ENCODE measurements around the gene EIF2AK3. TPM values are rescaled to one million over a fixed set of nuclear protein-coding genes. Genes with fewer than 3 reads are reported as not detected.

Gene EIF2AK3
- total RNA-seq, 1 donor from 2014 or later = 16.6 TPM

- Mint-ChIP-seq H3K4me3 (ENCODE audit: unreplicated experiment) (no peak overlapping the region), H3K27ac (ENCODE audit: unreplicated experiment) (no peak overlapping the region), H3K36me3 (ENCODE audit: unreplicated experiment) (no peaks in the 10 kb centered on the region), H3K27me3 (ENCODE audit: unreplicated experiment) (peaks cover 7% of the 10 kb centered on the region), H3K9me3 (ENCODE audit: unreplicated experiment) (no peaks in the 10 kb centered on the region), H3K4me1 (ENCODE audit: unreplicated experiment) (no peaks in the 10 kb centered on the region)
- TF ChIP-seq CTCF (IDR thresholded peaks at IDR 0.05) = no peak
- peak; percentile 34 for DNase-seq (ENCODE audit: extremely low spot score, unreplicated experiment)
Measured at GRCh38 chr2:88543541-88544057, 83.7 kb downstream of the EIF2AK3 start.

- H3K4me3 Mint-ChIP-seq (ENCODE audit: unreplicated experiment) = no peak overlapping the region
- peaks cover 14% of the 10 kb centered on the region for H3K27me3 Mint-ChIP-seq (ENCODE audit: unreplicated experiment)
- no peaks in the 10 kb centered on the region for H3K4me1 Mint-ChIP-seq (ENCODE audit: unreplicated experiment)
- no peak for TF ChIP-seq CTCF (IDR thresholded peaks at IDR 0.05)
- DNase-seq (ENCODE audit: extremely low spot score, unreplicated experiment) = peak; percentile 60
- H3K27ac Mint-ChIP-seq (ENCODE audit: unreplicated experiment) = no peak overlapping the region
- no peaks in the 10 kb centered on the region for H3K9me3 Mint-ChIP-seq (ENCODE audit: unreplicated experiment)
- H3K36me3 Mint-ChIP-seq (ENCODE audit: unreplicated experiment) = no peaks in the 10 kb centered on the region
Measured at GRCh38 chr2:88542668-88543067, 84.6 kb downstream of the EIF2AK3 start.

GRCh38 chr2:88540346-88540745 lies 86.9 kb downstream of the EIF2AK3 start:
- H3K9me3 Mint-ChIP-seq (ENCODE audit: unreplicated experiment) = no peaks in the 10 kb centered on the region
- H3K27me3 Mint-ChIP-seq (ENCODE audit: unreplicated experiment) = peaks cover 17% of the 10 kb centered on the region
- no peaks in the 10 kb centered on the region for H3K4me1 Mint-ChIP-seq (ENCODE audit: unreplicated experiment)
- no peaks in the 10 kb centered on the region for H3K36me3 Mint-ChIP-seq (ENCODE audit: unreplicated experiment)
- TF ChIP-seq CTCF (IDR thresholded peaks at IDR 0.05) = no peak
- peak; percentile 27 for DNase-seq (ENCODE audit: extremely low spot score, unreplicated experiment)
- H3K27ac Mint-ChIP-seq (ENCODE audit: unreplicated experiment) = no peak overlapping the region
- H3K4me3 Mint-ChIP-seq (ENCODE audit: unreplicated experiment) = no peak overlapping the region

GRCh38 chr2:88538362-88538917 lies 88.8 kb downstream of the EIF2AK3 start:
- no peak for TF ChIP-seq CTCF (IDR thresholded peaks at IDR 0.05)
- H3K27ac Mint-ChIP-seq (ENCODE audit: unreplicated experiment) = no peak overlapping the region

GRCh38 chr2:88537640-88538039 lies 89.6 kb downstream of the EIF2AK3 start:
- no peaks in the 10 kb centered on the region for H3K36me3 Mint-ChIP-seq (ENCODE audit: unreplicated experiment)
- peaks cover 13% of the 10 kb centered on the region for H3K27me3 Mint-ChIP-seq (ENCODE audit: unreplicated experiment)
- no peak overlapping the region for H3K27ac Mint-ChIP-seq (ENCODE audit: unreplicated experiment)
- H3K9me3 Mint-ChIP-seq (ENCODE audit: unreplicated experiment) = no peaks in the 10 kb centered on the region
- H3K4me1 Mint-ChIP-seq (ENCODE audit: unreplicated experiment) = no peaks in the 10 kb centered on the region
- no peak for TF ChIP-seq CTCF (IDR thresholded peaks at IDR 0.05)
- no peak for DNase-seq (ENCODE audit: extremely low spot score, unreplicated experiment)
- no peak overlapping the region for H3K4me3 Mint-ChIP-seq (ENCODE audit: unreplicated experiment)

More at GRCh38 chr2:88538362-88538917, 88.8 kb downstream of the EIF2AK3 start:
- DNase-seq (ENCODE audit: extremely low spot score, unreplicated experiment) = no peak
- no peaks in the 10 kb centered on the region for H3K9me3 Mint-ChIP-seq (ENCODE audit: unreplicated experiment)
- peaks cover 17% of the 10 kb centered on the region for H3K27me3 Mint-ChIP-seq (ENCODE audit: unreplicated experiment)
- no peaks in the 10 kb centered on the region for H3K4me1 Mint-ChIP-seq (ENCODE audit: unreplicated experiment)
- no peaks in the 10 kb centered on the region for H3K36me3 Mint-ChIP-seq (ENCODE audit: unreplicated experiment)
- no peak overlapping the region for H3K4me3 Mint-ChIP-seq (ENCODE audit: unreplicated experiment)

All from osteocyte (in vitro differentiated cells).